CD4-positive, alpha-beta T cell treated with Interleukin-2 at 100 ng/mL for 4 hours (primary cell): ENCODE measurements around the gene MISP.

ENCODE experiments used
- DNase-seq: peaks from one replicate; pipeline ENCODE4 v3.0.0-alpha.2; 2020; ENCODE audit warnings: low spot score

Gene MISP

DNA sequence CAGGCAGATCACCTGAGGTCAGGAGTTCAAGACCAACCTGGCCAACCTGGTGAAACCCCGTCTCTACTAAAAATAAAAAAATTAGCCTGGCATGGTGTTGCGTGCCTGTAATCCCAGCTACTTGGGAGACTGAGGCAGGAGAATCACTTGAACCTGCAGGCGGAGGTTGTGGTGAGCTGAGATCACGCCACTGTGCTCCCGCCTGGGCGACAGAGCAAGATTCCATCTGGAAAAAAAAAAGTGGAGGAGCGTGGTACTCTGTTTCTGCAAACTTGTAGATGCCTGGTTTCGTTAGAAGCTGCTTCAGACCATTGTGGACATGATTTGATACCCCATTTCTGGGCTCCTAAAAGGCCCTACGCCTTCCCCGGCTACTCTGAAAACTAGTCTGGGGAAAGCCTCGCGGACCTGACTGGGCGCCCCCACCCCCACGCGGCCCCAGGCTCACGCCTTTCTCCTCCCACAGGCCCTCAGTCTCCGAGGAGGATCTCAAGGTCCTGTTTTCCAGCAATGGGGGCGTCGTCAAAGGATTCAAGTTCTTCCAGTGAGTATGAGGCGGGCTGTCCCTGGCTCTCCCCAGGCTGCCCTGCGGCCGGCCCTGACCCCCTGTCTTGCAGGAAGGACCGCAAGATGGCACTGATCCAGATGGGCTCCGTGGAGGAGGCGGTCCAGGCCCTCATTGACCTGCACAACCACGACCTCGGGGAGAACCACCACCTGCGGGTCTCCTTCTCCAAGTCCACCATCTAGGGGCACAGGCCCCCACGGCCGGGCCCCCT, 59.4 kb downstream of the MISP start:
- no peak for DNase-seq

GRCh38 chr19:810883-811489, 60.1 kb downstream of the MISP start:
- no peak for DNase-seq

- no peak for DNase-seq
These were observed 60.7 kb downstream of the MISP start for GRCh38 chr19:811506-812048.

DNA sequence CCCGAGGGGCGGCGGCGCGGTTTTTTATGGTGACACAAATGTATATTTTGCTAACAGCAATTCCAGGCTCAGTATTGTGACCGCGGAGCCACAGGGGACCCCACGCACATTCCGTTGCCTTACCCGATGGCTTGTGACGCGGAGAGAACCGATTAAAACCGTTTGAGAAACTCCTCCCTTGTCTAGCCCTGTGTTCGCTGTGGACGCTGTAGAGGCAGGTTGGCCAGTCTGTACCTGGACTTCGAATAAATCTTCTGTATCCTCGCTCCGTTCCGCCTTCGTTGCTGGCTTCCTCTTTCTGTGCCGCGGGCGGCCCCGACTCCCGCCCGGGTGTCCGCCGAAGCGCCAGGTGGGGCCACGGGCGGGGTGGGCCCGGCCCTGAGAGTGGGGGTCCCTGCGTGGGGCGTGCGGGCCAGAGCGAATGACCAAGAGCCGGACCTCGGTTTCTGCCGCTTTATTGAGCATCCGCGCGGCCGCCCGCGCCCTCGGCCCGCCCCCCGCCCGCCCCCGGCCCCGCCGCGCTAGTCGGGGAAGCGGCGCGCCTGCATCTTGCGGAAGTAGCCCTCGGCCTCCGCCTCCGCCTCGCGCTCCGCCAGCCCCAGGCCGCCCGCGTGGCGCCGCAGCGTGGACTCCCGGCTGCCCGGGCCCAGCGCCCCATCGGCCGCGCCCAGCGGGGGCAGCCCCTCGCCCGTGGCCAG, 61.3 kb downstream of the MISP start:
- no peak for DNase-seq

- DNase-seq = no peak
These were observed 61.9 kb downstream of the MISP start for GRCh38 chr19:812747-813218.

DNA sequence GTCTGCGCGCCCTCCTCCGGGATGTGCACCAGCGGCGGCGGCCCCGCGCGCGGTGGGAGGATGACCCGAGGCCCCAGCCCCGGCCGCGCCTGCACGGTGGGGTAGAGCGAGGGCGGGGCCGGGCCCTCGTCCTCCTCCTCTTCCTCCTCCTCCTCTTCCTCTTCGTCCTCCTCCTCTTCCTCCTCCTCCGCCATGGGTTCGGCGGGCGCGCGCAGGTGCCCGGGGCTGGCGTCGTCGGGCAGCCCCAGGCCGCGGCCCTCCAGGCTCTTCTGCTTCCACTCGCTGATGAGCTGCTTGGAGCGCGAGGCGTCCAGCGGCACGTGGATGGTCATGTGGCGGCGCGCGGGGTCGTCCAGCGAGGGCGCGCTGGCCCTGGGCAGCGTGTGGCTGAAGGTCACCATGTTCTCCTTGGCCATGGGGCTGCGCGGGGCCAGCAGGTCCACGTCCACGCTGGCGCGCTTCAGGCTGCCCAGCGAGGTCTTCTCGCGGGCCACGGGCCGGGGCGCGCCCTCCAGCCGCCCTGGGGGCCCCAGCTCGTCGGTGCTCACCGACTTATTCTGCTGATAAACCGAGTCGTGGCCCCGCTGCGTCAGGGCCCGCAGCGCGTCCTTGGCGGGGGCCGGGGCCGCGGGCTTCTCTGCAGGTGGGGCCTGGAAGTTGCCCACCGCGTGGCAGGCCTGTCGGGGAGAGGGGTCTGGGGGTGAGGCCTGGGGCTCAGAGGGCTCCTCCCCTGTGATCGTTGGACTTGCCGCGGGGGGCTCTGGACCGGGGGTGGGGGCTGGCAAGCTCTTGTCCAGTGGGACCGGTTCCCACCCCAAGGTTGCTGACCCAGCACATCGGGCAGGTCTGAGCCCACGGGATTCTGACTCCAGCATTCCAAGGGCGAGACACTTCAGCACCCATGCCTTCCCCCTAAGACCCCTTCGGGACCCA, 62.6 kb downstream of the MISP start:
- DNase-seq = no peak
